ENCODE results near the gene ZFYVE1.
A peak's percentile ranks its signal among the peaks of the same experiment; 100 is the strongest.
"Not testable (repeated sequence)": the region's sequence is repeated elsewhere in the genome, so short reads cannot be mapped to it uniquely, and the experiment has no call there.

ZFYVE1 gene, protein sequence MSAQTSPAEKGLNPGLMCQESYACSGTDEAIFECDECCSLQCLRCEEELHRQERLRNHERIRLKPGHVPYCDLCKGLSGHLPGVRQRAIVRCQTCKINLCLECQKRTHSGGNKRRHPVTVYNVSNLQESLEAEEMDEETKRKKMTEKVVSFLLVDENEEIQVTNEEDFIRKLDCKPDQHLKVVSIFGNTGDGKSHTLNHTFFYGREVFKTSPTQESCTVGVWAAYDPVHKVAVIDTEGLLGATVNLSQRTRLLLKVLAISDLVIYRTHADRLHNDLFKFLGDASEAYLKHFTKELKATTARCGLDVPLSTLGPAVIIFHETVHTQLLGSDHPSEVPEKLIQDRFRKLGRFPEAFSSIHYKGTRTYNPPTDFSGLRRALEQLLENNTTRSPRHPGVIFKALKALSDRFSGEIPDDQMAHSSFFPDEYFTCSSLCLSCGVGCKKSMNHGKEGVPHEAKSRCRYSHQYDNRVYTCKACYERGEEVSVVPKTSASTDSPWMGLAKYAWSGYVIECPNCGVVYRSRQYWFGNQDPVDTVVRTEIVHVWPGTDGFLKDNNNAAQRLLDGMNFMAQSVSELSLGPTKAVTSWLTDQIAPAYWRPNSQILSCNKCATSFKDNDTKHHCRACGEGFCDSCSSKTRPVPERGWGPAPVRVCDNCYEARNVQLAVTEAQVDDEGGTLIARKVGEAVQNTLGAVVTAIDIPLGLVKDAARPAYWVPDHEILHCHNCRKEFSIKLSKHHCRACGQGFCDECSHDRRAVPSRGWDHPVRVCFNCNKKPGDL

DNA sequence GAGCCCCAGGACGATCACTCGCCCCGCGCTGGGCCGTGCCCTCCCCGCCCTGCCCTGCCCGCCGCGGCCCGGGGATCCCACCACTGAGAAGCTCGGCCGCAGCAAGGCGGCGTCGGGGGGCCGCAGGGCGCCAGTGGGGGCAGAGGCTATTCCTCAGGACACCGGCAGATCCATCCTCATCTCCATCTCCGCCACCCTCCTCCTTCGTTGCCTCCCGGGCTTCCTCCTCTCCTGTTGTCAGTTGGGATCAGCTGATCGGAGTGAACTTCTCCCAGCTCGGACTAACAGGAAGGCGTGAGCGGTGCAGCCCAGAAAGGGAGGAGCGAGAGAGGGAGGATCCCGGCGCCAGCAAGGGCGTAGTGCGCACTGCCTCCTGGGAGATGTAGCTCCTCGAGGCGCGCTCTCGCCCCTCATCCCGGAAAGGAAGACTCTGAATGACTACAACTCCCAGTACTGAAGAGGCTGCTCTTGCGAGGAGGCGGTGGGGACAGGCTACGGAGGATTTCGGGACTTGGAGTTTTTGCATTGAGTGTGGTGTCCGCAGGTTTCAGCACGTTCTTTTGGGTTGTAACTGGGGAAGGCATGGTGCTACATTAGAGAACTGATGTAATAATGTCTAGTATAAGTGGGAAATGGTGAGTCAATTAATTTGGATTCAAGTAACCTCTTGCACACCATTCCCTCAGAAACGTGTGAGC is at the start of gene ZFYVE1:
TSS of gene ZFYVE1 (minus strand) at position 262 of the 698 bp plus-strand sequence. CDS start 2,598 bp downstream, outside the sequence.
- FAIRE-seq = peak; percentile 97

- no peak for FAIRE-seq
Observed at GRCh38 chr14:73069585-73069984, 42.7 kb upstream of the ZFYVE1 start.

DNA sequence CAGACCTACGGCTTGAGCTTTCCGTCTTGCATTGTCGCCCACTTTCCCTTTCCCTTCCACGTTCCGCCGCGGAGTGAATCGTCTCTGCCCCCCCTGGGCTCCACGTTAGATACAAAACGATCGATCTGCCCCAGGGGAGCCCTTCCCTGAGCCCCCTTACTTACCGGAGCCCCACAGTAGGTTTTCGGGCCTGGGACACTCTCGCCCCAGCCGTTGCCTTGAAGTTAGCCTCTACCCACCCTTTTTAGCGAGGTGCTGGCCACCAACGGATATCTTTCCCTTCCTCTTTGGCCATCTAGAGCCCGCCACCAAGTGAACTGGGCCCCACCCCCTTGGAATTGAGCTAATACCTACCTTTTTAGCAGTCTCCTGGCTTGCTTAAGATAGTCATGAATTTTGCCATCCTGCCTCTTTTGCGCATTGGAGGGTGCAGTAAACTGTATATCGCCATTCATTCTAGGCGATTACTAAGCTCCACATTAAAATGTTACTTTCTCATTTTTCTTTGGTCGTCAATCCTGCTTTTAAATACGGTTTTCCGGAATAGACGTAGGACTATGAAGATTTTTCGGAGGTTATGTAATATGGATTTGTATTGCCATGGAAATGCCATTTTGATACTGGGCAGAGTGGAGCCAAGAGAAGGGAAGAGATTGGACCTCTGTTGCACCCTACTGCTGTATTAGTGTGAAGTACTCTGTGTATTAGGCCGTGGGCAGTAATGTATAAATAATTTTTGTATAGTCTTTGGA is 32.2 kb upstream of the ZFYVE1 start:
- FAIRE-seq = no peak

DNA sequence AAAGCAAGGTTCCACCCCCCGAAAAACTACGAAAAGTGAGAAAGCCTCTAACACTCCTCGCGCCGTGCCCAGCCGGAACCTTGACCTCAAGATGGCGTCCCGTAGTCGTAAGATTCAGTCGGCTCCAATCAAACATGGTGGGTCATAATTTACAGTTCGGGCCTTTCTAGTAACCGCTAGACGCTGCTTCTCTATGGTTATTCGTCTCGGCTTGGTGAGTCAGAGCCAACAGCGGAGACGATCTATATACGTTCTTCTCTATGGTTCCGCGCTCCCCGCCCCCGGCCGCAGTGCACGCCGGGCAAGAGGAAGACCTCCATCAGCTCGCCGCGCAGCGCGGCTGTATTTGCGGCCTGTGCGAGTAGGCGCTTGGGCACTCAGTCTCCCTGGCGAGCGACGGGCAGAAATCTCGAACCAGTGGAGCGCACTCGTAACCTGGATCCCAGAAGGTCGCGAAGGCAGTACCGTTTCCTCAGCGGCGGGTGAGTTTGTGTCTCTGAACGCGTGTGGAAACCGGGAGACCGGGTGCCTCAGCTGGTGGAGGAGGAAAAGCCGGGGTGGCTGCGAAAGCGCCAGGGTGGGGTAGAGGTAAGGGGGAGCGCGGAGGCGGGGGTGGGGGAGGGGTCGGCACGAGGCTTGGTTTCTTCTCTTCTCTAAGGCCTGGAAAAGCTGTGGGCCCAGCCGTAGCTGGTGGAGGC is 31.5 kb upstream of the ZFYVE1 start, which contains the start of gene RBM25:
TSS of gene RBM25 (plus strand) at position 311 of the 698 bp plus-strand sequence. CDS start 13,108 bp downstream, outside the sequence.
- FAIRE-seq = peak; percentile 97

DNA sequence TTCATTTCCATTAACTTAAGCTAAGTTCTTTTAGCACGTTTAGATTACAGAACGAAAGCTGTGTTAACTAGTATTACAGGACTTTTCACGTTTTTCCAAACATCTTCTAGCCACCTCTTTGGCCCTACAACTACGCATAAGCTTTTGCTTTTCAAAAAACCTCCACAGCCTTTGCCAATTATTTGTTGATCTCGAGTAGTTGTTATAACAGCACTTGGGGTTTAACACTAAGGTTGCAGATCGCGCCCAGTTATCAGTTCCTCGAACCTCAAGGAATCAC is 31.0 kb upstream of the ZFYVE1 start:
- no peak for FAIRE-seq

GRCh38 chr14:73055251-73055650 is 28.3 kb upstream of the ZFYVE1 start:
- no peak for FAIRE-seq

- no peak for FAIRE-seq
Observed at GRCh38 chr14:73049428-73049827, 22.5 kb upstream of the ZFYVE1 start.

DNA sequence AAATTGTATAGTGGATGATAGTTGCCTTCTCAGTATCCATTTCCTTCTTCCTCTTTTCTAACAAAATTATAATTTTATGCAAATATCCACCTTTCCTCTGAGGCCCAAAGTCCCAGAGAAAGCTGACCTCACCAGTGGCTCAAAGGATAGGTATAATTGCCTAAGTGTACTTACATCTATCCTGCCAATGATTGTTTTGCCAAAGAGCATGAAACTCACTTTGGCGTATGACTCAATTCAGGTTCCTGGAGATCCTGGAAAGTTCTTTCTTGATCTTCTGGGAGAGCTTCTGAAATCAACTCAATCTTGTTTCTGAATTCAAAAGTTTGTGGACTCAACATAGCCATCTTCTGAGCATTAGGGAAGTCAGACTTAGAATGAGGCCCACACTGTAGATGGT is 20.9 kb upstream of the ZFYVE1 start:
- FAIRE-seq = no peak

DNA sequence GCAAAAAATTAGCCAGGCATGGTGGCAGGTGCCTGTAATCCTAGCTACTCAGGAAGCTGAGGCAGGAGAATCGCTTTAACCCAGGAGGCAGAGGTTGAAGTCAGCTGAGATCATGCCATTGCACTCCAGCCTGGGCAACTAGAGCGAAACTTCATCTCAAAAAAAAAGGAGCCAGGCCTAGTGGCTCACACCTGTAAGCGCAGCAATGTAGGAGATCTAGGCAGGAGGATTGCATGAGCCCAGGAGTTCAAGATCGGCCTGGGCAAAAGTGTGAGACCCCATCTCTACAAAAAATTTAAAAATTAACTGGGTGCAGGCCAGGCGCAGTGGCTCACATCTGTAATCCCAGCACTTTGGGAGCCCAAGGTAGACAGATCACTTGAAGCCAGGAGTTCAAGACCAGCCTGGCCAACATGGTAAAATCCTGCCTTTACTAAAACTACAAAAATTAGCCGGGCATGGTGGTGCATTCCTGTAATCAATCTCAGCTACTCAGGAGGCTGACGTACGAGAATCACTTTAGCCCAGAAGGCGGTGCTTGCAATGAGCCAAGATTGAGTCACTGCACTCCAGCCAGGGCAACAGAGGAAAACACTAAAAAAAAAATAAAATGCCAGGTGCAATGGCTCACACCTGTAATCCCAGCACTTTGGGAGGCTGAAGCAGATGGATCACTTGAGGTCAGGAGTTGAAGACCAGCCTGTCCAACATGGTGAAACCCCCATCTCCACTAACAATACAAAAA is 10.0 kb upstream of the ZFYVE1 start:
- not testable (repeated sequence) for FAIRE-seq

- no peak for FAIRE-seq
Observed at GRCh38 chr14:73027984-73028383, 1.1 kb upstream of the ZFYVE1 start.

DNA sequence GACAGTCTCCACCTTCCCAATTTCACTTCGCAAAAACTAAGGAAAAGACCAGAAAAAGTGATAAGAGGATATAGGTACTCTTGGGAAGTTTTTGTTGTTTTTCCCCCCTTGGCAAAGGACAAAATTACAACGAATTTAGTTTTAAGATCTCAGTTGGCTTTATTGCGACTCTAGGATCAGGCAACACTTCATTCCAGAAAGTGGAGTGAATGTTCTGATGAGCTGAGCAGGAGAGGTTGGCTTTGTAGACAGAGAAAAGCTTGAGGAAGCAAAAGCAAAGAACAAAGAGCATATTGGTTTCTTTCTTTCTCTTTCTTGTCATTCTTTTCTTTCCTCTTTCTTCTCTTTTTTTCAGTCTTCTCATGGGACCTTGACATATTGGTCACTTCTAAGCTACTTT is 640 bp upstream of the ZFYVE1 start:
- FAIRE-seq = no peak

DNA sequence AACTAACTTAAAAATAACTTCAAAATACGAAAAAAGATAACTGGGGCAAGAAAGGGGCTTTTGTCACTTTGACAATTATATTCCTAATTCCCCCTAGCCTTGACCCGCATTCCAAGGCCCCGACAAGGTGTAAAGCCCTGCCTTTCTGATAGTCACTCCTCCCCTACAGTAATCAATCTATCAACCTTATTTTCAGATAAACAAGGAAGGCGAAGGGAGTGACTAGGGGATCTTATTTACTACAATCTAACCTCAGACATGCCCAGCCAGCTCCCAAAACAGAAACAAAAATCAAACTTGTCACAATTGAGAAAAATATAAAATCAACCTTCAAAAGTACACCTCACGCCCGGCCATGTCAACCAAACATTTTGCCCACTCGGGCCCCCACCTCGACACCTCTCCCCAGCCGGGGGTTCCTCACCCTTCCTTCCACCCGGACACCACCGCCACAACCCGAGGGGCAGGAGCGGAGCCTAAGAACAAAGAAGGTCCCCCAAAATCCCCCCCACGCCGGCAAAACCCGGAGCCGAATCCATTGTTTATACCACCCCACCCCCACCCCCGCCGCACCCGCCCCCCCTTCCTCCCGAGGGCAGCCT is 562 bp downstream of the ZFYVE1 start:
- FAIRE-seq = no peak

DNA sequence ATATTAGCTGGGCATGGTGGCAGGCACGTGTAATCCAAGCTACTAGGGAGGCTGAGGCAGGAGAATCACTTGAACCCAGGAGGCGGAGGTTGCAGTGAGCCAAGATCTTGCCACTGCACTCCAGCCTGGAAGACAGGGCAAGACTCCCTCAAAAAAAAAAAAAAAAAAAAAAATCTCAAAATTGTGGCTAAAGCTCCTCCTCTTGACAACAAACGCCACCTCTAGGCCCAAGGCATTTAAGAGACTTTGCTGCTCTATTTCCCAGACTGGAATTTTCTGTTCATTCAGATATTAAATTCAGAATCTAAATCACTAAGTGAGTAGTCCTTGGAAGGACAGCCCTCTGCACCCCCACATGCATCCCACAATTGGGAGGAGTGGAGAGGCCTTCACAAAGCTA is 1.4 kb downstream of the ZFYVE1 start:
- no peak for FAIRE-seq

GRCh38 chr14:73022051-73022450 is 4.9 kb downstream of the ZFYVE1 start:
- no peak for FAIRE-seq

DNA sequence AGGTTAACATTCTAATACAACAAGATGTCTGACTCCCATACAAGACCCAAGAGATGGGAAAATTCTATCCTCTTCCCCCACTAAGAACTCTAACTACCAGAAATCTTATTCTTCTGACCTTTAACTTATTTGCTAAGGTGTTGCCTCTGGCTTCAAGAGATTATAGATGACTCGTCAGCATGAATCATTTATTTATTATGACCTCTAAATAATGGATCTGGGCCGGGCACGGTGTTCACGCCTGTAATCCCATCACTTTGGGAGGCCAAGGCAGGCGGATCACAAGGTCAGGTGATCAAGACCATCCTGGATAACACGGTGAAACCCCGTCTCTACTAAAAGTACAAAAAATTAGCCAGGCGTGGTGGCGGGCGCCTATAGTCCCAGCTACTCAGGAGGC is 10.9 kb downstream of the ZFYVE1 start:
- not testable (repeated sequence) for FAIRE-seq

- FAIRE-seq = not testable (repeated sequence)
Observed at GRCh38 chr14:73015552-73015951, 11.4 kb downstream of the ZFYVE1 start.

GRCh38 chr14:73014105-73014504 is 12.8 kb downstream of the ZFYVE1 start:
- no peak for FAIRE-seq

DNA sequence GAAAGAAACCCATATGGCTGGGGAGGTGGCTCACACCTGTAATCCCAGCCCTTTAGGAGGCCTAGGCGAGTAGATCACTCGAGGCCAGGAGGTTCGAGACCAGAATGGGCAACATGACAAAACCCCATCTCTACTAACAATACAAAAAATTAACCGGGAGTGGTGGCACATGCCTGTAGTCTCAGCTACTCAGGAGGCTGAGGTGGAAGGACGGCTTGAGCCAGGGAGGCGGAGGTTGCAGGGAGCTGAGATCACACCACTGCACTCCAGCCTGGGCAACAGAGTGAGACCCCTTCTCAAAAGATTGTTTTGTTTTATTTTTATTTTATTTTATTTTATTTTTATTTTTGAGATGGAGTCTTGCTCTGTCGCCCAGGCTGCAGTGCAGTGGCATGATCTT is 15.7 kb downstream of the ZFYVE1 start:
- FAIRE-seq = not testable (repeated sequence)

- no peak for FAIRE-seq
Observed at GRCh38 chr14:73008501-73008900, 18.4 kb downstream of the ZFYVE1 start.

- FAIRE-seq = no peak
Observed at GRCh38 chr14:73007835-73008234, 19.1 kb downstream of the ZFYVE1 start.

GRCh38 chr14:73004641-73005040 is 22.3 kb downstream of the ZFYVE1 start:
- FAIRE-seq = not testable (repeated sequence)

Data from TTC549 (cell line).